HK-2 (cell line): Measurements from ENCODE around the gene MAP1LC3B2.

ENCODE experiments used
- DNase-seq: peaks from one replicate; pipeline ENCODE4 v3.0.0-alpha.2; 2018; ENCODE audit not compliant: unreplicated experiment

Gene MAP1LC3B2

GRCh38 chr12:116538076-116538591 is 21.0 kb upstream of the MAP1LC3B2 start:
- DNase-seq: no peak

GRCh38 chr12:116538682-116539305 is 20.4 kb upstream of the MAP1LC3B2 start:
- DNase-seq: no peak

GRCh38 chr12:116539361-116539771 is 19.8 kb upstream of the MAP1LC3B2 start:
- DNase-seq: no peak

GRCh38 chr12:116539905-116540482 is 19.2 kb upstream of the MAP1LC3B2 start:
- DNase-seq: no peak

GRCh38 chr12:116540622-116541152 is 18.5 kb upstream of the MAP1LC3B2 start:
- DNase-seq: no peak

GRCh38 chr12:116541547-116542344 is 17.4 kb upstream of the MAP1LC3B2 start:
- DNase-seq: no peak

- DNase-seq: no peak
These were observed 16.7 kb upstream of the MAP1LC3B2 start for GRCh38 chr12:116542345-116542956.

GRCh38 chr12:116544656-116545055 is 14.5 kb upstream of the MAP1LC3B2 start:
- DNase-seq: no peak

- DNase-seq: no peak
These were observed 14.0 kb upstream of the MAP1LC3B2 start for GRCh38 chr12:116545144-116545543.

- DNase-seq: no peak
These were observed 13.2 kb upstream of the MAP1LC3B2 start for GRCh38 chr12:116545936-116546335.

- DNase-seq: peak; percentile 89
These were observed 11.2 kb upstream of the MAP1LC3B2 start for GRCh38 chr12:116547955-116548501.

GRCh38 chr12:116549993-116550392 is 9.2 kb upstream of the MAP1LC3B2 start:
- no peak for DNase-seq

- DNase-seq: no peak
These were observed 8.0 kb upstream of the MAP1LC3B2 start for GRCh38 chr12:116551151-116551550.

GRCh38 chr12:116551619-116551951 is 7.6 kb upstream of the MAP1LC3B2 start:
- no peak for DNase-seq

- no peak for DNase-seq
These were observed 7.0 kb upstream of the MAP1LC3B2 start for GRCh38 chr12:116551952-116552772.

GRCh38 chr12:116552773-116553373 is 6.3 kb upstream of the MAP1LC3B2 start:
- no peak for DNase-seq

GRCh38 chr12:116556356-116556952 is 2.7 kb upstream of the MAP1LC3B2 start:
- DNase-seq: no peak

- DNase-seq: no peak
These were observed 2.0 kb upstream of the MAP1LC3B2 start for GRCh38 chr12:116556964-116557698.
